ENCODE results near the gene ALG10.
"Not testable (repeated sequence)": the region's sequence is repeated elsewhere in the genome, so short reads cannot be mapped to it uniquely, and the experiment has no call there.

The ALG10 gene

GRCh38 chr12:34022079-34022830 lies at the start of gene ALG10:
Gene ALG10 (plus strand): TSS chr12:34022496. CDS start chr12:34022600, 104 bp downstream.
- DNase-seq: peak; percentile 92 to 96

DNA sequence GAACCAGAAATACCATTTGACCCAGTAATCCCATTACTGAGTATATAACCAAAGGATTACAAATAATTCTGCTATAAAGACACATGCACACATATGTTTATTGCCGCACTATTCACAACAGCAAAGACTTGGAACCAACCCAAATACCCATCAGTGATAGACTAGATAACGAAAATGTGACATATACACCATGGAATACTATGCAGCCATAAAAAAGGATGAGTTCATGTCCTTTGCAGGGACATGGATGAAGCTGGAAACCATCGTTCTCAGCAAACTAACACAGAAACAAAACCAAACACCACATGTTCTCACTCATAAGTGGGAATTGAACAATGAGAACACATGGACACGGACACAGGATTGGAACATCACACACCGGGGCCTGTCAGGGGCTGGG lies 49.4 kb upstream of the ALG10 start:
- DNase-seq: not testable (repeated sequence)

DNA sequence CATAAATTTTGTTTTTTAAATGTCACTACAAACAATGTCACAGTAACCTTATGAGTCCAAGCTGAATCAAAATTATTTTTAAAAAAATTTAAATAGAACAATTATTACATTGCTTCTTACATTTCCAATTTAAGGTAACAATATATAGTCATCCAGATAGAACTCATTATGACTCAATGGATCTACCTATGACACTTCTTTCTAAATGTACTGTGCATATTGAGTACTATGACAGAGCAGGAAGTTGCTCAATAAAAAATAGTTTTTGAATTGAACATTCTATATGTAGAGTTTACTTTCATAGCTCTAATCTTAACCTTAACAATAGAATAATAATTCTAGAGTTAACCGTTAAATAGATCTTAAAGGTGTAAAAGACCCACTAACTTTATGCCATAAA lies 44.4 kb upstream of the ALG10 start:
- no peak for DNase-seq

DNA sequence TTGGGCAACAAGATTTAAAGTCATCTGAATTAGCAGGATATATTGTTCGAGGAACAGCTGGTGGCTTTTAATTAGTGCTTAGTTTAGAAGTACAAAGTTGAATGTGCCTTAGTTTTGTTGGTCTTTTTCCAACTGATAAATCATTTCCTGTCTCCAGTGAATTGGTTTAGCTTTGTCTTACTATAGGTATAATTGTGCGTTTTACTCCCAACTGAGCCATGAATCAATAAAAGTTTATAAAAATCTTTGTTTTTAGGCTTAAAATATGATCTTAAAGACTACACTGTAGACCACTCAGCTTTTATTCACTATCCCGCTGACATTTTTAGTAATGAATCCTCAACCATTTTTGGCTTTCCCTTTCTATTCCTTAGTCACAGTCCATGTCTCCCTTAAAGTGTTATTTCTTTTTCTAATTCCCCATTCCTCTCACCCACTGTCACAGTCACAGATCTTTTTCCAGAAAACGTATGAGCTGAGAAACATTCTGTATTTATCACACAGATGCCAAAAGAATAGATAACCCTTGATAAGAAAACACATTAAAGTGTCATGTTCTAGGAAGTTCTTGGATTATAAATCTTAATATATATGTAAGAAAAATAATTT lies 34.0 kb upstream of the ALG10 start:
- DNase-seq: no peak

- DNase-seq: no peak
Observed at GRCh38 chr12:33988913-33989312, 33.4 kb upstream of the ALG10 start.

- no peak for DNase-seq
Observed at GRCh38 chr12:33994857-33995808, 27.2 kb upstream of the ALG10 start.

DNA sequence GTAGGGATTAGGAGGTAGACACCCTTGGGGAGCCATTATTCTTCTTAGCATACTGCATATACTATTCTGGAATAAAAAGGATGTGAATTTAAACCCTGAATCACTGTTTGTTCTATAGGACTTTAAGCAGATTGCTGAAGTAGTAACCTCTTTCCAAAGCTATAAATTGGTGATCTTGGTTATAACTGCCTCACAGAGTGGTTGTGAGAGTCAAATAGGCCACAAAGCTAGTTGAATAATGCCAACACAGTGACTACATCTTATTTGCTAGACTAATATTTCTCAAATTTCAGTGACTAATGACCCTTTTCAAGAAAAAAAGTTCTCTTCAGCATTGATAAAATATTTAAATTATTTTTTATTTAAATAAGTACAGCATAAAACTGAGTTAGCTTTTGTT lies 13.5 kb upstream of the ALG10 start:
- DNase-seq: not testable (repeated sequence)

GRCh38 chr12:34016361-34016760 lies 5.9 kb upstream of the ALG10 start:
- no peak for DNase-seq

GRCh38 chr12:34021071-34021470 lies 1.2 kb upstream of the ALG10 start:
- DNase-seq: no peak

DNA sequence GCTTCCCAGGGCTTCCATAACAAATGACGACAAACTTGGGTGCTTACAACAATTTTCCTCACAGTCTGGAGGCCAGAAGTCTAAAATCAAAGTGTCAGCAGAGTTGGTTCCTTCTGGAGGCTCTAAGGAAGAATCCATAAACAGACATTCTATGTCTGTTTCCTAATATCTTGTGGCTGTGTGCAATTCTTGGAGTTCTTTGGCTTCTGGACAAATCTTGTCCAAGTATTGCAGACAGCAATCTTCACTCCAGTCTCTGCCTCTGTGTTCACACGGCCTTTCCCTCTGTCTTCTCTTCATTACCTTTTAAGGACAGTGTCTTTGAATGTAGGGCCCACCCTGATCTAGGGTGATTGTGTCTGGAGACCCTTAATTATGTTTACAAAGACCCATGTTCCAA lies 5.4 kb downstream of the ALG10 start:
- not testable (repeated sequence) for DNase-seq

GRCh38 chr12:34030591-34030990 lies 8.3 kb downstream of the ALG10 start:
- DNase-seq: no peak

- no peak for DNase-seq
Observed at GRCh38 chr12:34033628-34034296, 11.5 kb downstream of the ALG10 start.

DNA sequence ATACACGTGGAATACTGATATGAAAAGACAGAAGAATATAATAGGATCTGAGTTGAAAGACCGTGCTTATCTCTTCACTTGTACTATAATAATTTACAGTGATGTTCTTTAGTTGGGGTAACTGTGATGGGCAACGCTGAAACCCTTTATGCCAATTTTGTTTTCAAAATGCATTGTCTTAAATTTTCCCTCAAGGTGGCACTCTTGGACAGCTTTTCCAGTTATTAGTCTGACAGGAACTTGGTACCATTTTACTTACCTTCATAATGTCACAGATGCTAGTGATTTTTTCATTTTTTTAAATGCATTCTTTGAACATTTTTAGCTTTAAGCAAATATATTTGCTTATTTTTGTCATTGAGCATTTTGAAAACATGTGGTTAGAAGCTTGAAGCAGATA lies 16.1 kb downstream of the ALG10 start:
- not testable (repeated sequence) for DNase-seq

GRCh38 chr12:34046570-34046969 lies 24.3 kb downstream of the ALG10 start:
- no peak for DNase-seq

DNA sequence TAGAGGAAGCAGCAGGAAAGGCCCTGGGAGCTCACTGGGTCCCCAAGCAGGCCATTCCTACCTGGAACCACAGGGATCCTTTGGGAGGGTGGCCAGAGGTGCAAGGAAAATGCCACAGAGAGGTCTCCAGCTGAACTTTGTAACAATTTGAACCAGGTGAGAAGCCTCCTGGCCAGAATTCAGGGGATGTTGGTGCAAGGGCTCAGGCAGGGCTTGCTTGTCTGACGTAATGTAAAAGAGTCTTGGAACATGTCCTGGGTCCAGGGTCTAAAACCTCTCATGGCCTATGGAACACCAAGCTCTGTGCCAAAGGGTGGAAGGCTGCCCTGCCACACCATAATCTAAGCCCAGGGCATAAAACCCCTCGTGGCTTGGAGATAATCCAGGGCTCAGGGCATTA lies 25.6 kb downstream of the ALG10 start:
- DNase-seq: not testable (repeated sequence)

- no peak for DNase-seq
Observed at GRCh38 chr12:34048714-34049113, 26.4 kb downstream of the ALG10 start.

GRCh38 chr12:34051486-34051885 lies 29.2 kb downstream of the ALG10 start:
- DNase-seq: no peak

- DNase-seq: no peak
Observed at GRCh38 chr12:34054938-34055337, 32.6 kb downstream of the ALG10 start.
